HG02642 (cell line): ENCODE results near the gene SIK2.
"Not testable (repeated sequence)": the region's sequence is repeated elsewhere in the genome, so short reads cannot be mapped to it uniquely, and the experiment has no call there.

ENCODE experiments used
- ATAC-seq: cut with Tn5 transposase; IDR thresholded peaks from one replicate; pipeline ENCODE4 v1.9.1; 2021; ENCODE audit warnings: mild to moderate bottlenecking; ENCODE audit not compliant: unreplicated experiment, poor library complexity

SIK2 gene

GRCh38 chr11:111741751-111742150 is 139.5 kb downstream of the SIK2 start:
- no peak for ATAC-seq

- no peak for ATAC-seq
These were observed 141.5 kb downstream of the SIK2 start for GRCh38 chr11:111743700-111744099.

DNA sequence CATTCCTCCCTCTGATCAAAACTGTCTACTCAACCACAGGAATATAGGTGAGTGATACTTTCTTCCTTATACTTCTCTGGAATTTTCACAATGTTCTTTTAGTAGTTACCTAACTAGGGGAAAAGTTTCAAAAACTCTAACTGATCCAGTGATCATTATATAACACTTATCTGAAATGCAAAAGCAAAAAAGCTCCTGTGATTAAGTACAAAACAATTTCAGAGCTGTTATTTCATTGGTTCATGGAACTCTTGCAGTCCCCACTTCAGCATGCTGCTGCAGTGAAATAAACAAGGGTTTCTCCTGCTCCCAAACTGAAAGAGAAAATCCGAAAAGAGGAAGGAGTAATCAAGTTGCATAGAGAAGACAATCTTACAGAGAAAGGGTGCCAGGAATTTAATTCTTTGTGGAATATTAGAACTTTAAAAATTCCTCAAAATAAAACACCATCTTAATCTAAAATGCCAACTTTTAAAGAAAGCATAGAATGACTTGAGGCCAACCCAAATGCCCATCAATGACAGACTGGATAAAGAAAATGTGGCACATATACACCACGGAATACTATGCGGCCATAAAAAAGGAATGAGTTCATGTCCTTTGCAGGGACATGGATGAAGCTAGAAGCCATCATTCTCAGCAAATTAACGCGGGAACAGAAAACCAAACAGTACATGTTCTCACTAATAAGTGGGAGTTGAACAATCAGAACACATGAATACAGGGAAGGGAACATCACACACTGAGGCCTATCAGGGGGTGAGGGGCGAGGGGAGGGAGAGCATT is 143.7 kb downstream of the SIK2 start:
- no peak for ATAC-seq

DNA sequence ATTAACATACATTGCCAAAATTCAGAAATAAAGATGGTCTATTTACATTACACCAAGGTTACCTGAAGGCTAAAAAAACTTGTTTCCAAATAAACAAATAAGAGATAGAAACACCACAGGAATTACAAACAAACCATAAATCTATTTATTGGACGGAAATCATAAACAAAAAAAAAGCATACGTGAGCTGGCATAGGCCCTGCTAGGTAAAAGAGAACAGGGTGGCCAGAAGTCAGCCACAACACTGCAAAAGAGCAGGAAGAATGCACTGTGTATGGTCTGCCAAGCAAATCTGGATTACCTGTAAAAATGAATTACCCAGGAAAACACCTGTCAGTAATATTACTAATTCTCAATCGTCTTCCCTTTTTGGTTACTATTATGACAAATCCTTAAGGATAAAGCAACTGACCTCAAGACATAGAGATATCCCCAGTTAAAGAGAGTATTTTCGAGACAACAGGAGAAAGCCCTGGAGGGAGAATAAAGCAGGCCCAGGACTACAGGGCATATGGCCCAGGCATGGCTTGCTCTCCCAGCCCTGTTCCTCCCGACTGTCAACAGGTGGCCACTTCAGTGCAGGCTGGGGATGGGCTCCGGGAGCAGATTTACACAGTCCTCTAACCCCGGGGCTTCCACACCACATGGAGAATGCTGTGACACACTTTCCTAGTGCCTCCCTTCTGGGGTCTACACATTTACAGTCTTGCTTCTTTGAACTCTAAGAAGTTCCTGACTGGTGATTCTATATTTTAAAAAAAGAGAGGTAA is 146.0 kb downstream of the SIK2 start:
- ATAC-seq = no peak

DNA sequence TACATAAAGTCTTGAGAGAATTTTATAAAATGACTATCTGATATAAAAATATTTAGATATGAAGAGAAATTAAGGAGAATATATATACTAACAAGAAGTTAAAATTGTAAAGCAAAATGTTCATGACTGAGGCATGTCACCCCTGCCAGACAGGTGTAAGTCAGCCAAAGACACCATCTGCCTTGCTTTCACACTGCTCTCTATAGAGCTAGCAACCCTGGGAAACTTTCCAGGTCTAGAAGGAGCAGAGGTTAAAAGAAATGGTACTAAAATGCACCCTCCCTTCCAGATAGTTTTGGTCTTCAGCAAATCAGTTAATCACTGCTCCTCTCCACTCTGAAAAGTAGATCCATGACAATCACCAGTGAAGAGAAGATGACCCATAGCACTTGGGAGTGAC is 147.4 kb downstream of the SIK2 start:
- ATAC-seq = no peak

DNA sequence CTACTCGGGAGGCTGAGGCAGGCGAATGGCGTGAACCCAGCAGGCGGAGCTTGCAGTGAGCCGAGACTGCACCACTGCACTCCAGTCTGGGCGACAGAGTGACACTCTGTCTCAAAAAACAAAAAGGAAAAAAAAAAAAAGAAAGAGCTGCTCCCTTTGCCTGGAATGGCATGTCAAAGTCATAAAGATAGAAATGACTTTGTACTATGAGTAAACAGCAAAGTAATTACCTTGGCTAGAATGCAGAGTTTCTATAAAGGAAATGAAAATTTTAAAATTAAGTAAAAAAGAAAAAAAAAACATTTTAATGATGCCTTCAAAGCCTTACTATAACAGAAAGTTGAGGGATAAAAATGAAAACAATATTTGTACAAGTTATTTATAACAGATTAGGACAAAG is 153.8 kb downstream of the SIK2 start:
- ATAC-seq = no peak

DNA sequence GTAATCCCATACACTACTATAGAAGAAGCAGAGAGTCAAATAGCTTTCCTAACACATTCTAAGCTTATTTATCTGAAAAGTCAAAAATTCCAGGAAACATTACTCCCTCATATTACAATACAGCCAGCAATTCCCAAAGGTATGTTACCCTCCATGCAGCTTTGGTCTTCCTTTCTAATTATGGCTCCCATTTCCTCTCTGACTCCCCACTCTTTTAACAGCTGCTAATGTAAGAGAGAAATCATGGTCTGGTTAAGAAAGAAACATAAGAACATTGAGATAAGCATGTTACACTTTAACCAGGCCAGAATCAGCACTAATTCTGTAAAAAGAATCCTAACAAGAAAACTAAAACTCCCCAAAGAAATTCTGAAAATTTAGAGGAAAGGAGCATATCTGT is 157.1 kb downstream of the SIK2 start:
- ATAC-seq = no peak

DNA sequence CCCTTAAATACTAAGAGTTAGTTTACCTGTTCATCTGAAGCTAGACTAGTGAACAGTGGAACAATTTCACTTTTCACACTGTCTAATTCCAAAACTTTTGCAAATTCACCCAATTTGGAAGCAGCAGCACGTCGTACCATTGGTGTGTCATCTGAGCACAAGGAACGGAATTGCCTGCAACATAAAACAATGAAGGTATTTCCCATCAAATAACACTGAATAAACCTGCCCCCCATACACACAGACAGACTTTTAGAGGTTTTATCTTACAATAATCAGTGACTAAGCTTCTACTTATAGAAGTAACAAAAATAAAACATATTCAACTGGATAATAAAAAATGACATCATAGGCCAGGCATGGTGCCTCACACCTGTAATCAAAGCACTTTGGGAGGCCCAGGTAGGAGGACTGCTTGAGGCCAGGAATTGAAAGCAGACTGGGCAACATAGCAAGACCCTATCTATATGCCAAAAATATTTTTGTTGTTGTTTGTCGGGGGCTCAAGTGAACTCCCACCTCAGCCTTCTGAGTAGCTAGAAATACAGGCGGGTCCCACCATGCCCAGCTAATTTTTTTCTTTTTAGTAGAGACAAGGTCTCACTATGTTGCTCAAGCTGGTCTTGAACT is 157.6 kb downstream of the SIK2 start:
- ATAC-seq = no peak

- no peak for ATAC-seq
These were observed 158.8 kb downstream of the SIK2 start for GRCh38 chr11:111761036-111761435.

DNA sequence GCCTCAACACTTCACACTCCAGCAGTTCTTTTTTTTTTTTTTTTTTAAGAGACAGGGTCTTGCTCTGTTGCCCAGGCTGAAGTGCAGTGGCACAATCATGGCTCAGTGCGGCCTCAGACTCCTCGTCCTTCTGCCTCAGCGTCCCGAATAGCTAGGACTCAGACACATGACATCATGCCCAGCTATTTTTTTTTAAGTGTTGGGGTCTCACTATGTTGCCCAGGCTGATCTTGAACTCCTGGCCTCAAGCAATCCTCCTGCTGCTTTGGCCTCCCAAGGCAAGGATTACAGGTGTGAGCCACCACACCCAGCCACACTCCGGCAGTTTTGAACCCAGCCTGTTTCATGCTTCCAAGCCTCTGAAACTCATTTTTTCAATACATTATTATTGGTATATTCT is 160.3 kb downstream of the SIK2 start:
- no peak for ATAC-seq

DNA sequence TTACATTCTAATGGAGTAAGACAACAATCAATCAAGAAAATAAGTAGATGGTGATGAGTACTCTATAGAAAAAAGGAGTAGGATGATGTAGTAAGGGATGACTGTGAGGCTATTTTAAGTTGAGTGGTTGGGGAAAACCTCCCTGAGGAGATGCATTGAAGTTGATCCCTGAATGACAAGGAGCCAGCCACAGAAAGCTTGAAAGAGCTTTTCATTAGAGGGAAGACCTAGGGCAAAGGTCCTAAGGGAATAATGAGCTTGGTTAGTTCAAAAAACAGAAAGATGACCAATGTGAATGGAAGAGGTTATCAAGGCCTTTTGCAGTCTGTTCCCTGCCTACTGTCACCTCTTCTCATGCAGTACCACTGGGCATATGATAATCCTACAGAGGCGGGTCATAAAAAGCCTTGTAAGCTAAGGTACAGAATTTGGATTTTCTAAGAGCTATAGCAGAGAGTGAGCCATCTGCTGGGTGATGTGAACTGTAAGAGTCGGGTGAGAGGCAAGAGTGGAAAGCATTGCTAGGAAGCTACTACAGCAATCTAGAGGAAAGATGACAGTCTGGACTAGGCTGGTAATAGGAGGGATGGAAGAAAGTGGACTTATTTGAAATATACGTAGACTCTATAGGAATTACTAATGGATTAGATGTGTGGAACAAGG is 160.9 kb downstream of the SIK2 start:
- ATAC-seq = no peak

DNA sequence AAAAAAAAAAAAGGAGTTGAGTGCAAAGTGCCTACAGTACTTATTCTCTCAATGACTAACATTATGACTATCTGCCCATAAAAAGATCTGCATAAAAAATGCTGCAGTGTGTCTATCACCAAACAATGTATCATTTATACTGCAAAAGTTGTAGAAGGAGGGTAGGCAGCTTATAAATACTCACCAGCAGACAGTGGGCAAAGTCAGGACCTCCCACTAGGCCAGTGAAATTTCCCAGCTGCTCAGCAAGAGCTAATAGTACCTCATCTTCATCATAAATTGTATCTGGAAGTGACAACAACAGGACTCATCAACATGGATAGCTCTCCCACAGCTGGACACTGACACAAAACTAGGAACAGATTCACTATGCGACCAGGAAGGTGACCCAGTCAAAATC is 162.4 kb downstream of the SIK2 start:
- ATAC-seq = no peak

GRCh38 chr11:111765320-111765983 is 163.2 kb downstream of the SIK2 start:
- ATAC-seq = peak; percentile 39

DNA sequence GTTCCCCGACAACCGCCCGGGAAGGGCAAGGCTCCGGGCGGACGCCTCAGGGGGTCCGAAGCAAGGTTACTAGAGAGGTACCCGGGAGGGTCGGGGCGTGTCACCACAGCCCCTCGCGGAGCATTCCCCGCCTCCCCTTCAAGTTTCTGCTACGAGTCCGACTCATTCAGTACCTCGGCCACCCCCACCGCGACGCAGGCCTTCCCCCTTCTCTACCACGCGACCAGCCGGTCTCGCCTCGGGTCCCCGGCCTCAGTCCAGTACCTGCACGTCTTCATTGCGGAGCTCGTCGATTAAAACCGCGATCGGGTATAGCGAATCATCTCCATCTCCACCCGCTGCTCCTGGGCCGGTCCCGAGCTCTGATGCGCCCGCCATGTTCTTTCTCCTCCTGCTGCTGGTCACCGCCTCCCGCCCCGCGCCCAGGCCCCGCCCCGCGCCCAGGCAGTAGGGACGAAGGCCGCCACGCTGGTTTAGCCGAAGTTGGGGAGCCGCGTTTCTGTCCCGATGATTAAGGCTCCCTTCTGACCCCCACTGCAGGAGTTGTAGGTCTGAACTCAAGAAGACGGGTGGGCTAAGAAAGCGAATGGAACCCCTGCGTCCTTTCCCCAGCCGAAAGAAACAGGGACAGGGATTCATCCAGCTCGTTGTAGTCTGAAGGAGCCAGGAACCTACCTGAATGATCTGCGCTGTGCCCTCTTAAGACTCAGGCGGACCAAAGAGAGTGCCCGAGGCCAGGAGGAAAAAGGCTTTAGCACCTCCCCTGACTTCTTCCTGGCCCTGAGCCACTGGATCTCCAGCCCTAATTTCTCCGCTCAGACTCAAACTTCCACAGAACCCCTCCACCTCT is 164.0 kb downstream of the SIK2 start, which contains the start of gene PPP2R1B:
TSS of gene PPP2R1B (minus strand) at position 406 of the 850 bp plus-strand sequence. CDS start at position 378, 28 bp downstream.
- ATAC-seq = peak; percentile 91

DNA sequence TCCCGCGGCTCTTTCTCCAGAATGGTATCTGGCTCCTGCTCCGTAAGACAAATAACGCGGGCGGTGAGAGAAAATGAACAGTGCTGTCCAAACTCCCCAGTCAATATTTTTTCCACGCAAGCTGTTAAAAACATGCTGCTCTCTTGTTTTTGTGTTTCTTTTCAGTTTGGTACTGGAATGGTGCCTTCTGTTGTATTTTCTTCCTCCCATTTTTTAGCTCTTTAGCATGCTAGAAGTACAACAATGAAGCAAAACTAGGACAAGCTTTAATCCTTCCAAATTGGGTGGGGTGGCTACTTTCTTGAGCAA is 164.5 kb downstream of the SIK2 start:
- peak; percentile 7 for ATAC-seq

GRCh38 chr11:111770581-111771134 is 168.4 kb downstream of the SIK2 start:
- no peak for ATAC-seq

DNA sequence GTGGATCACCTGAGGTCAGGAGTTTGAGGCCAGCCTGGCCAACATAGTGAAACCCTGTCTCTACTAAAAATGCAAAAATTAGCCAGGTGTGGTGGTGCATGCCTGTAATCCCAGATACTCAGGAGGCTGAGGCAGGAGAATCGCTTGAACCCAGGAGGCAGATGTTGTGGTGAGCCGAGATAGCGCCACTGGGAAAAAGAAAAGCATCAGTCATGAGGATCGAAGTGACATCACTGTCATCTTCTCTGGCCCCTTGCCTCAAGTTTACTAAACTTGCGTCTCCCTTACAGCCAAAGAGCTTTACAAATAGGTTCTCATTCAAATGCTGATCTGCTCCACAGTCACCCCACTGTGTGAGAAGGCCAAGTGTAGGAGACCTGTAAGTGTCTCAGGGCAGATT is 169.0 kb downstream of the SIK2 start:
- not testable (repeated sequence) for ATAC-seq

DNA sequence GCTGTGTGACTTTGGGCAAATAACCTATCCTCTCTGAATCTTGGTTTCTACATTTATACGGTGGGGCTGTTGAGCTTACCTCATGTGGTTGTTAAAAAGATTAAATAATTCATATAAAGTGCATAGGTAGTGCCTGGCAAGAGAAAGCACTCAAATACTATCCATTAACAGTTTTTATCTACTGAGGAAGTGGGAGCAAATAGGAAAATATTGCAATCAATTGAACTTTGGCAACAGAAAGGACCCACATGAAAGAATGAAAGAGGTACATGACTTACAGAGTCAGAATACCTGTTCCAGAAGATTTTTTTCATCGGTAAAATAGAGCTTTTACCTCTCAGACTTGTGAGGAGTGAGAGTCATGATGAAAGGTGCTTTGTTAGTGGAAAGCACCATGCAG is 170.3 kb downstream of the SIK2 start:
- ATAC-seq = no peak
